ENCODE measurements around the gene MSANTD2.

MSANTD2 gene

GRCh38 chr11:124753624-124754023, 46.6 kb downstream of the MSANTD2 start:
- POLR2A ChIA-PET (ENCODE audit: low non-redundant PET), result no interaction called here
- H3K27ac ChIP-seq, result no peak overlapping the region
- CTCF ChIA-PET, result interaction anchor here (0.5 to 1.6 kb wide), 4 partner anchors 8 to 120 kb away, joined by 3 to 11 read pairs (median 4); partner anchors contain the start of gene ESAM
- TF ChIP-seq, protein P1, sequence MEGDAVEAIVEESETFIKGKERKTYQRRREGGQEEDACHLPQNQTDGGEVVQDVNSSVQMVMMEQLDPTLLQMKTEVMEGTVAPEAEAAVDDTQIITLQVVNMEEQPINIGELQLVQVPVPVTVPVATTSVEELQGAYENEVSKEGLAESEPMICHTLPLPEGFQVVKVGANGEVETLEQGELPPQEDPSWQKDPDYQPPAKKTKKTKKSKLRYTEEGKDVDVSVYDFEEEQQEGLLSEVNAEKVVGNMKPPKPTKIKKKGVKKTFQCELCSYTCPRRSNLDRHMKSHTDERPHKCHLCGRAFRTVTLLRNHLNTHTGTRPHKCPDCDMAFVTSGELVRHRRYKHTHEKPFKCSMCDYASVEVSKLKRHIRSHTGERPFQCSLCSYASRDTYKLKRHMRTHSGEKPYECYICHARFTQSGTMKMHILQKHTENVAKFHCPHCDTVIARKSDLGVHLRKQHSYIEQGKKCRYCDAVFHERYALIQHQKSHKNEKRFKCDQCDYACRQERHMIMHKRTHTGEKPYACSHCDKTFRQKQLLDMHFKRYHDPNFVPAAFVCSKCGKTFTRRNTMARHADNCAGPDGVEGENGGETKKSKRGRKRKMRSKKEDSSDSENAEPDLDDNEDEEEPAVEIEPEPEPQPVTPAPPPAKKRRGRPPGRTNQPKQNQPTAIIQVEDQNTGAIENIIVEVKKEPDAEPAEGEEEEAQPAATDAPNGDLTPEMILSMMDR (conservative IDR thresholded peaks at IDR 0.05; ENCODE audit: low read depth), result no peak
- DNase-seq (ENCODE audit: low spot score), result no peak

DNA sequence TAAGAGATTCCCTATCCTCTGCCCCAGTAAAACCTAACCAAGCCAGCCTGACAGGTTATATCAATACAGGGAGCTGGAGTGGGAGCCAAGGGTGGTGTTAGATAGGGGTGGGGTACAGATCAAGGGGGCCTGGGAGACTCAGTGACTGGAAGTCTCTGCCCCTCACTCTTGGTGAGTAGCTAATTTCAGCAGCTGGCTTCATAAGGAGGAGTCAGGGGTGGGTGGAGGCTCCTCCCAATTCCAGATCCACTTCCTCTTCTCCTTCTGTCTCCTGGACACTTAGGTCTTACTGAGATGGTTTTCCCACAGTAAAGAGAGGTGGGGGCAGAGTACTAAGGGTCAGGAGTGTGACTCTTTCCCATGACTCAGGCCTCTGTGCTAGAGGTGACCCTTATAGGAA, 47.0 kb downstream of the MSANTD2 start:
- ChIA-PET POLR2A (ENCODE audit: low non-redundant PET) (no interaction called here), CTCF (interaction anchor here (0.5 to 1.6 kb wide), 4 partner anchors 8 to 120 kb away, joined by 3 to 11 read pairs (median 4); partner anchors contain the start of gene ESAM)
- H3K27ac ChIP-seq, result no peak overlapping the region
- DNase-seq (ENCODE audit: low spot score), result no peak
- TF ChIP-seq, protein P1 (conservative IDR thresholded peaks at IDR 0.05; ENCODE audit: low read depth), result no peak

DNA sequence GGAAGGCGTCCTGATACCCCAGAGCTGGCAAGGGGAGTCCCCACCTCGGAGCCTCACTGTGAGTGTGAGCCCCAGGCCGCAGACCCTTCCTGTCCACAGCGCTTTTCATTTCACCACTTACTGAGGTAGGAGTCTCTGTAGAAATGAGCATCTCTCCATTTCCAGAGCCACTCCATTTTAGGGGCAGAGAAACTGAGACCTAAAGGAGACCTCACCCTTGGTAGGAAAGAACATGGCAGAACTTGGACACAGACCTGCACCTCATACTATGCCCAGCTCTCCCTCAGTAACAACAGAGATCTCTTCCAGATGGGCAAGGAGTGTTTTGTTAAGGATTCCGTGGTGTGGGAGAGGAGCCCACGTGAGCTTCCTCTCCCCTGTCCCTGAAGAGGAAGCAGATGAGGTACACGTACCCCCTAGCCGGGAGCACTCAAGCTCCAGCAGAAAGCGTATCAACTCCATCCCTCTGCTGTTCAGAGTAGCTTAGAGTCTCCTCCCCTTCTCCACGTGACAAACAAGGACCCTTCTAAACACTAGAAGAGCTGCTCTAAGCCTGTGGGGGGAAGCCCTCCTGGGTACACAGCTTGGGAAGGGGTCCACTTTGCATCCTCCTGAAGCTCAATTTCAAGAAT, 47.6 kb downstream of the MSANTD2 start:
- POLR2A ChIA-PET (ENCODE audit: low non-redundant PET), result no interaction called here
- TF ChIP-seq, protein P1 (conservative IDR thresholded peaks at IDR 0.05; ENCODE audit: low read depth), result no peak
- no peak for DNase-seq (ENCODE audit: low spot score)
- CTCF ChIA-PET, result interaction anchor here (1.6 kb wide), 1 partner anchor 10 kb away, joined by 11 read pairs; the partner anchor contains the start of gene ESAM
- H3K27ac ChIP-seq, result no peak overlapping the region

DNA sequence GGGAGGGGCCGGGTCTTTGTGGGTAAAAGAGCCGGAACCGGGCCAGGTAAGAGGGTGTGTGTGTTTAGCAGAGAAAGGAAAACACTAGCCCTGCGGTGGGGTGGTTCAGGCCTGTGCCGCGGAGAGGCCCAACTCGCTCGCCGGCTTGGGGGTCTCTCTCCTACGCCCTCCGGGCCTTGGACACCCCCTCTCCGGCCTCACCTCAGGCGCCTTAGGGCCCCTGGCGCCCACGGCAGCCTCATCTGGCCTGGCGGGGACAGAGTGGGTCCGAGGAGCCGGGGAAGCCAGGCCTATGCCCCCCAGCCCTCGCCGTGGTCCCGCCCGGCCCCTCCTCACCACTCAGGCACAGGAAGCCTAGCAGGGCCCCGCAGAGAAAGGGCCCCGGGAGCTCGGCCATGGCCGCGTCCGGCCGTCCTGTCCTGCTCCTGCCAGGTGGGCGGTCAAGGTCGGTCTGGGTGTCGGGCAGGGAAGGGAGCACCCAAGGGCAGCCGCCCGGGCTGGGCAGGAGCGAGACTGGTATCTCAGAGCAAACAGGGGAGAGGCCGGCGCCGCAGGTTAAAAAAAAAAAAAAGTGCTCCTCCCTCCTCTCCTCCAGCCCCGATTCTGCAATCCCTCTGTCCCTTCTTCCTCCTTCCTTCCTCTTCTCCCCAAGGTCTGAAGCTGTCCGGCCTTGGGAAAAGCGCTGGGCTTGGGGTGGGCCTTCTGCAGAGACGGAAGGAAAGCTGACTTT, 48.3 kb downstream of the MSANTD2 start, which contains the start of gene VSIG2:
Gene VSIG2, minus strand, starts transcription at position 515 of the 730 bp plus-strand sequence. Its CDS starts 118 bp downstream, at position 397.
- CTCF ChIA-PET, result interaction anchor here (1.6 kb wide), 1 partner anchor 11 kb away, joined by 11 read pairs; the partner anchor contains the start of gene ESAM
- TF ChIP-seq, protein P1 (conservative IDR thresholded peaks at IDR 0.05; ENCODE audit: low read depth), result no peak
- POLR2A ChIA-PET (ENCODE audit: low non-redundant PET), result no interaction called here
- DNase-seq (ENCODE audit: low spot score), result no peak
- no peak within 1 kb of the TSS for H3K27ac ChIP-seq

DNA sequence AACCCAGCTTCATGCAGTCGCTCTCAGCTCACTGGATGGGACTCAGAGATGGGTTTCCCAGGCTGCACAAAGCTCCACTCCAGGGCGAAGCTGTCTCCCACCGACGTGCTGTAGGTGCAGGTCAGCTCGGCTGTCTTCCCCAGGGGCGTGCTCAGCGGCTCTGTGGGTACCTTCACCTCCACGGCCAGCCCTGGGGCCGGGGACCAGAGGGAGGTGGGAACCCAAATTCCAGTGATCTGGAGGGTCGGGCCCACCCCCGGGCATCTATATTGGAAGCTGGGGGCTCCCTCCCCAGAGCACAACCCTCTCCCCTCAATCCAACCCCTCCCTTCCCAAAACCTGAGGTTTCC, 48.8 kb downstream of the MSANTD2 start:
- ChIA-PET CTCF (interaction anchor here (0.9 kb wide), 1 partner anchor 11 kb away, joined by 3 read pairs; no protein-coding TSS in a partner anchor), POLR2A (ENCODE audit: low non-redundant PET) (no interaction called here)
- TF ChIP-seq, protein P1 (conservative IDR thresholded peaks at IDR 0.05; ENCODE audit: low read depth), result no peak
- no peak for DNase-seq (ENCODE audit: low spot score)
- no peak overlapping the region for H3K27ac ChIP-seq

- ChIA-PET POLR2A (ENCODE audit: low non-redundant PET) (no interaction called here), CTCF (no interaction called here)
- no peak for DNase-seq (ENCODE audit: low spot score)
- TF ChIP-seq, protein P1 (conservative IDR thresholded peaks at IDR 0.05; ENCODE audit: low read depth), result no peak
- no peak overlapping the region for H3K27ac ChIP-seq
Measured at GRCh38 chr11:124749912-124750311, 50.3 kb downstream of the MSANTD2 start.

Measured in RWPE1 (cell line).